ENCODE results near the gene ACKR2.

ACKR2 gene

DNA sequence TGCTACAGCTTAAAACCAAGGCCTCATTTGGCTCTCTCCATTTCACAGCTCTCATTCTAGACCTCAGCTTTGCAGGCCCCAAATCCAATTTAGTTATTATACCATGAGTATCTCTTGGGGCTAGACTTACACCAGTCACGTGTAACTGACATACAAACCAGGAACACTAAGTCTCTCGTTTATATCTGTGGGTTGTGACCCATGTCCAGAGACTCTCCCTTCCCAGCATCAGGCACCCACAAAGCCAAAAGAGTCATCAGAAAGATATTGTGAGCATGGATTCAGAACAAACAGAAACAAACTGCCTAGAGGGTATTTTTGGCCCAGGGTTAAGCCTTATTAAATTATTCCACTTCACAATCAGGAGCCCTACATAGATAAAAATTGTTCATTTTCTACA lies 30.6 kb upstream of the ACKR2 start:
- Histone ChIP-seq H3K4me1 (ENCODE audit: control insufficient read depth, low read length) (no peaks in the 10 kb centered on the region), H3K9me2 (replicated peaks; ENCODE audit: control insufficient read depth, low read length) (no peaks in the 10 kb centered on the region), H4K20me1 (ENCODE audit: control insufficient read depth, insufficient read depth, low read depth, low read length) (no peaks in the 10 kb centered on the region), H3K27me3 (ENCODE audit: control insufficient read depth, low read length) (no peaks in the 10 kb centered on the region), H3F3A (ENCODE audit: control insufficient read depth, insufficient read depth) (peaks cover 8% of the 10 kb centered on the region; the same call in 1 of the 2 replicates), H3K4me2 (ENCODE audit: low read length) (no peak overlapping the region), H3K4me3 (ENCODE audit: low read length) (no peak overlapping the region), H3K36me3 (ENCODE audit: control insufficient read depth, low read length) (peaks cover 10% of the 10 kb centered on the region), H3K27ac (ENCODE audit: low read depth, low read length) (no peak overlapping the region), H3K79me2 (ENCODE audit: control insufficient read depth, low read length) (no peaks in the 10 kb centered on the region), H3K9me3 (ENCODE audit: control insufficient read depth, insufficient read depth, low read length) (no peaks in the 10 kb centered on the region)
- TF ChIP-seq, protein P1, sequence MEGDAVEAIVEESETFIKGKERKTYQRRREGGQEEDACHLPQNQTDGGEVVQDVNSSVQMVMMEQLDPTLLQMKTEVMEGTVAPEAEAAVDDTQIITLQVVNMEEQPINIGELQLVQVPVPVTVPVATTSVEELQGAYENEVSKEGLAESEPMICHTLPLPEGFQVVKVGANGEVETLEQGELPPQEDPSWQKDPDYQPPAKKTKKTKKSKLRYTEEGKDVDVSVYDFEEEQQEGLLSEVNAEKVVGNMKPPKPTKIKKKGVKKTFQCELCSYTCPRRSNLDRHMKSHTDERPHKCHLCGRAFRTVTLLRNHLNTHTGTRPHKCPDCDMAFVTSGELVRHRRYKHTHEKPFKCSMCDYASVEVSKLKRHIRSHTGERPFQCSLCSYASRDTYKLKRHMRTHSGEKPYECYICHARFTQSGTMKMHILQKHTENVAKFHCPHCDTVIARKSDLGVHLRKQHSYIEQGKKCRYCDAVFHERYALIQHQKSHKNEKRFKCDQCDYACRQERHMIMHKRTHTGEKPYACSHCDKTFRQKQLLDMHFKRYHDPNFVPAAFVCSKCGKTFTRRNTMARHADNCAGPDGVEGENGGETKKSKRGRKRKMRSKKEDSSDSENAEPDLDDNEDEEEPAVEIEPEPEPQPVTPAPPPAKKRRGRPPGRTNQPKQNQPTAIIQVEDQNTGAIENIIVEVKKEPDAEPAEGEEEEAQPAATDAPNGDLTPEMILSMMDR (IDR thresholded peaks at IDR 0.05; ENCODE audit: low read depth, low read length, poor library complexity, severe bottlenecking) = no peak
- TF ChIP-seq EZH2phosphoT487 (IDR thresholded peaks at IDR 0.05; ENCODE audit: borderline replicate concordance, low read length) = no peak

DNA sequence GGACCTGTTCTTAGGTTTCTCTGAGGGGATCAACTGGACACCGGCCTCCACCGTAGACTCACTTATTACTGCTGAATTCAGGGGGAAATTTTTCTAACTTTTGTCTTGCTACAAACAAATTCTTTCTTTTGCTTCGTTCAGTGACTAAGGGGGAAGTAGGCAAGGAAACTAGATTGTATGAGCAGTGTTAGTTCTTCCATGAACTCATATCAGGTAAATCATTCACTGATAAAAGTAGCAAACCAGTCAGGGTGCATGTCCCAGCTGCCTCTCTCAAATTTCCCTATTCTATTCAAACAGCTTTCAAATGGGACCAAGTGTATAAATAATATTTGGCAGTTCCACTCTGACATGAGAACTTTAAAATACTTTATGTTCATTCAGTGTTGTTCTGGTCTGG lies 28.8 kb upstream of the ACKR2 start:
- Histone ChIP-seq H3K4me1 (ENCODE audit: control insufficient read depth, low read length) (no peaks in the 10 kb centered on the region), H3K27me3 (ENCODE audit: control insufficient read depth, low read length) (no peaks in the 10 kb centered on the region), H3K9me2 (replicated peaks; ENCODE audit: control insufficient read depth, low read length) (no peaks in the 10 kb centered on the region), H4K20me1 (ENCODE audit: control insufficient read depth, insufficient read depth, low read depth, low read length) (no peaks in the 10 kb centered on the region), H3K36me3 (ENCODE audit: control insufficient read depth, low read length) (peaks cover 14% of the 10 kb centered on the region), H3K4me3 (ENCODE audit: low read length) (no peak overlapping the region), H3F3A (ENCODE audit: control insufficient read depth, insufficient read depth) (peaks cover 8% of the 10 kb centered on the region; the same call in 1 of the 2 replicates), H3K9me3 (ENCODE audit: control insufficient read depth, insufficient read depth, low read length) (no peaks in the 10 kb centered on the region), H3K4me2 (ENCODE audit: low read length) (no peak overlapping the region), H3K27ac (ENCODE audit: low read depth, low read length) (no peak overlapping the region), H3K79me2 (ENCODE audit: control insufficient read depth, low read length) (no peaks in the 10 kb centered on the region)
- no peak for TF ChIP-seq EZH2phosphoT487 (IDR thresholded peaks at IDR 0.05; ENCODE audit: borderline replicate concordance, low read length)
- TF ChIP-seq, protein P1 (IDR thresholded peaks at IDR 0.05; ENCODE audit: low read depth, low read length, poor library complexity, severe bottlenecking) = no peak

DNA sequence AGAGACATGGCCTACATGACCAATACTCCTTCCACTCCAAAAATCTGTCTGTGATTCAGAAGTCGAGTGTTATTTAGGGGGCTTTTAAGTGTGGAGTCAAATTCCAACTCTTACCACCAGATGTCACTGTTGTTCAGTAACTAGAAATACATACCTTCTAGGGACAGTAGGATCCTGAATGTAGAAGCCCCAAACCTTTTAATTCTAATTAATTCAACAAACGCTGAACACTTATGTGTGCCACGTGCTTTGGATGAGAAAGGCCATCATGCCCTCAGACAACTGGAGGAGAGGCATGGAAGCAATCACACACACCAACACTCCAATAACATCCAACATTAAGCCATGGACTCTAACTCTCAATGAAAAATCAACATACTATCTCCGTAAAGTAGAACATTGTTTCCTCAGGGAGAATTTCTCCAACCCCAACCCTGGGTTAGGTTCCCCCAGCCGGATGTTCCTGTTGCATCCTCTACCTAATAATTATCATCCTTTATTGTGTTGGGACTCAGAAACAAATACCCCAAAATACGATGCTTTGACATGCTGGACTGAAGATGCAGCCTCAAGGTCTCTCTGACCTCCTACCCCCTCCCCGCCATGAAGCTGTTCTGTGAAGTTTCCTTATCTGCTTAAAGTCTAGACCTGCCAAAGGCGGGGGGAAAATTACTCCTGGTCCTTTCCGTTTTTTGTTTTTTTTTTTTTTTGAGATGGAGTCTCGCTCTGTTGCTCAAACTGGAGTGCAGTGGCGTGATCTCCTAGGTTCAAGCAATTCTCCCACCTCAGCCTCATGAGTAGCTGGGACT lies 28.1 kb upstream of the ACKR2 start:
- TF ChIP-seq EZH2phosphoT487 (IDR thresholded peaks at IDR 0.05; ENCODE audit: borderline replicate concordance, low read length) = no peak
- TF ChIP-seq, protein P1 (IDR thresholded peaks at IDR 0.05; ENCODE audit: low read depth, low read length, poor library complexity, severe bottlenecking) = peak; percentile 77
- H3K4me1 ChIP-seq (ENCODE audit: control insufficient read depth, low read length) = no peaks in the 10 kb centered on the region
- H3K79me2 ChIP-seq (ENCODE audit: control insufficient read depth, low read length) = no peaks in the 10 kb centered on the region
- peaks cover 6% of the 10 kb centered on the region; the same call in 1 of the 2 replicates for H3F3A ChIP-seq (ENCODE audit: control insufficient read depth, insufficient read depth)
- no peak overlapping the region for H3K4me2 ChIP-seq (ENCODE audit: low read length)
- H3K4me3 ChIP-seq (ENCODE audit: low read length) = no peak overlapping the region
- H3K9me2 ChIP-seq (replicated peaks; ENCODE audit: control insufficient read depth, low read length) = no peaks in the 10 kb centered on the region
- H3K27ac ChIP-seq (ENCODE audit: low read depth, low read length) = no peak overlapping the region
- no peaks in the 10 kb centered on the region for H3K9me3 ChIP-seq (ENCODE audit: control insufficient read depth, insufficient read depth, low read length)
- no peaks in the 10 kb centered on the region for H4K20me1 ChIP-seq (ENCODE audit: control insufficient read depth, insufficient read depth, low read depth, low read length)
- no peaks in the 10 kb centered on the region for H3K27me3 ChIP-seq (ENCODE audit: control insufficient read depth, low read length)
- H3K36me3 ChIP-seq (ENCODE audit: control insufficient read depth, low read length) = peaks cover 21% of the 10 kb centered on the region

All from DOHH2 (cell line).